ENCODE data around the gene ITGB5. TPM values are rescaled to one million over a fixed set of nuclear protein-coding genes. Genes with fewer than 3 reads are reported as not detected.

Gene ITGB5
- total and polyA plus RNA-seq, 2 donors (not counting 1 experiment from before 2014, with no cell fraction given), result 0.15 to 0.54 TPM

GRCh38 chr3:124888482-124889441 is 1.6 kb upstream of the ITGB5 start:
- ChIA-PET CTCF (no interaction called here), POLR2A (no interaction called here)
- Mint-ChIP-seq H3K27me3 (peaks cover 46% of the 10 kb centered on the region), H3K27ac (no peak overlapping the region), H3K9me3 (ENCODE audit: insufficient read depth) (no peaks in the 10 kb centered on the region), H3K4me1 (peaks cover 8% of the 10 kb centered on the region), H3K4me3 (peak overlapping the region; percentile 71)
- Histone ChIP-seq H3K4me2 (replicated peaks; ENCODE audit: low read depth, low read length, poor library complexity, severe bottlenecking) (no peak overlapping the region), H4K20me1 (ENCODE audit: control insufficient read depth, insufficient read depth, low read length, poor library complexity, severe bottlenecking) (no peaks in the 10 kb centered on the region), H3K36me3 (replicated peaks in 1 of 2; ENCODE audit: control extremely low read depth in 1 of 2, control insufficient read depth in 1 of 2, extremely low read depth in 1 of 2, insufficient read depth in 2 of 2, low read length in 1 of 2) (no peaks in the 10 kb centered on the region), H3K27me3 (replicated peaks in 1 of 4; ENCODE audit: control extremely low read depth in 1 of 4, control insufficient read depth in 3 of 4, insufficient read depth in 4 of 4, low read length in 3 of 4) (peaks cover 0 to 46% (median 20%) of the 10 kb centered on the region in 4 experiments), H3K79me2 (ENCODE audit: control insufficient read depth, insufficient read depth, low read length) (no peaks in the 10 kb centered on the region), H3K9me3 (ENCODE audit: control extremely low read depth in 1 of 3, control insufficient read depth in 2 of 3, insufficient read depth in 1 of 3, low read length in 2 of 3) (peaks cover 0 to 4% (median 0%) of the 10 kb centered on the region in 3 donors), H2AFZ (ENCODE audit: insufficient read depth, low read depth, low read length, poor library complexity, severe bottlenecking) (no peak overlapping the region), H3K4me3 (ENCODE audit: control extremely low read depth in 1 of 5, extremely low read depth in 1 of 5, insufficient read depth in 1 of 5, low read depth in 2 of 5, low read length in 4 of 5) (no peak overlapping the region), H3K27ac (ENCODE audit: low read length in 2 of 2) (no peak overlapping the region), H3K4me1 (ENCODE audit: control insufficient read depth in 2 of 2, insufficient read depth in 2 of 2, low read length in 2 of 2) (peaks cover 10 to 12% of the 10 kb centered on the region in 2 donors), H3K9ac (ENCODE audit: low read length) (no peak overlapping the region)
- 61% methylated on average over 4 of the region's 8 CpGs for WGBS (ENCODE audit: insufficient coverage)
- ATAC-seq (ENCODE audit: low read depth) (no peak), DNase-seq (no peak)
- intact Hi-C loops (cut with micrococcal nuclease), result no loop called here
- no peak for TF ChIP-seq EZH2 (IDR thresholded peaks at IDR 0.05; ENCODE audit: borderline replicate concordance, insufficient read depth, low read depth, low read length, poor library complexity, severe bottlenecking)
- TF ChIP-seq CTCF (IDR thresholded peaks at IDR 0.05), result no peak

- CTCF ChIA-PET, result no interaction called here
- Histone ChIP-seq H3K27me3 (replicated peaks in 1 of 4; ENCODE audit: control extremely low read depth in 1 of 4, control insufficient read depth in 3 of 4, insufficient read depth in 4 of 4, low read length in 3 of 4) (peaks cover 0 to 51% (median 20%) of the 10 kb centered on the region in 4 experiments), H4K20me1 (ENCODE audit: control insufficient read depth, insufficient read depth, low read length, poor library complexity, severe bottlenecking) (no peaks in the 10 kb centered on the region), H3K4me2 (replicated peaks; ENCODE audit: low read depth, low read length, poor library complexity, severe bottlenecking) (peak overlapping the region; percentile 97), H3K79me2 (ENCODE audit: control insufficient read depth, insufficient read depth, low read length) (no peaks in the 10 kb centered on the region), H2AFZ (ENCODE audit: insufficient read depth, low read depth, low read length, poor library complexity, severe bottlenecking) (peak overlapping the region; percentile 87), H3K9me3 (ENCODE audit: control extremely low read depth in 1 of 3, control insufficient read depth in 2 of 3, insufficient read depth in 1 of 3, low read length in 2 of 3) (peaks cover 0 to 4% (median 0%) of the 10 kb centered on the region in 3 donors), H3K4me1 (ENCODE audit: control insufficient read depth in 2 of 2, insufficient read depth in 2 of 2, low read length in 2 of 2) (peaks cover 10 to 12% of the 10 kb centered on the region in 2 donors), H3K9ac (ENCODE audit: low read length) (peak overlapping the region; percentile 62), H3K27ac (ENCODE audit: low read length in 2 of 2) (no peak overlapping the region), H3K36me3 (replicated peaks in 1 of 2; ENCODE audit: control extremely low read depth in 1 of 2, control insufficient read depth in 1 of 2, extremely low read depth in 1 of 2, insufficient read depth in 2 of 2, low read length in 1 of 2) (no peaks in the 10 kb centered on the region), H3K4me3 (ENCODE audit: control extremely low read depth in 1 of 5, extremely low read depth in 1 of 5, insufficient read depth in 1 of 5, low read depth in 2 of 5, low read length in 4 of 5) (peak overlapping the region in 3 of 5 experiments; percentile 53 to 73 (median 62))
- DNase-seq, result no peak
- Mint-ChIP-seq H3K4me3 (peak overlapping the region; percentile 71), H3K4me1 (peaks cover 8% of the 10 kb centered on the region), H3K27ac (no peak overlapping the region), H3K9me3 (ENCODE audit: insufficient read depth) (no peaks in the 10 kb centered on the region), H3K27me3 (peaks cover 48% of the 10 kb centered on the region)
- no peak for ATAC-seq (ENCODE audit: low read depth)
- WGBS (ENCODE audit: insufficient coverage), result 94% methylated on average over 8 of the region's 11 CpGs
- POLR2A ChIA-PET, result no interaction called here
- intact Hi-C loops (cut with micrococcal nuclease), result no loop called here
- TF ChIP-seq EZH2 (IDR thresholded peaks at IDR 0.05; ENCODE audit: borderline replicate concordance, insufficient read depth, low read depth, low read length, poor library complexity, severe bottlenecking) (no peak), CTCF (IDR thresholded peaks at IDR 0.05) (no peak)
Observed at GRCh38 chr3:124887932-124888298, 750 bp upstream of the ITGB5 start.
